Peyer's patch (tissue), 4 donors: ENCODE results near the gene LRP5.
"Not testable (repeated sequence)": the region's sequence is repeated elsewhere in the genome, so short reads cannot be mapped to it uniquely, and the experiment has no call there.

ENCODE experiments used
- POLR2A ChIP-seq, 2 donors: fragments of 450-650 bp; IDR thresholded peaks; one replicate each; pipeline ENCODE4 v1.5.1; 2017; ENCODE audit warnings: antibody characterized with exemption in 2 of 2, mild to moderate bottlenecking in 2 of 2, moderate library complexity in 2 of 2
- TF ChIP-seq, protein P1 (sequence below), 6 experiments: fragments of 450-650 bp in 4 of 6; fragments of 200-600 bp in 2 of 6; sonication (generic) in 1 of 6; IDR thresholded peaks; one replicate each; pipeline ENCODE4 v1.5.1; 2017 to 2019; ENCODE audit warnings: antibody characterized with exemption in 6 of 6, mild to moderate bottlenecking in 3 of 6, moderate library complexity in 1 of 6

DNA sequence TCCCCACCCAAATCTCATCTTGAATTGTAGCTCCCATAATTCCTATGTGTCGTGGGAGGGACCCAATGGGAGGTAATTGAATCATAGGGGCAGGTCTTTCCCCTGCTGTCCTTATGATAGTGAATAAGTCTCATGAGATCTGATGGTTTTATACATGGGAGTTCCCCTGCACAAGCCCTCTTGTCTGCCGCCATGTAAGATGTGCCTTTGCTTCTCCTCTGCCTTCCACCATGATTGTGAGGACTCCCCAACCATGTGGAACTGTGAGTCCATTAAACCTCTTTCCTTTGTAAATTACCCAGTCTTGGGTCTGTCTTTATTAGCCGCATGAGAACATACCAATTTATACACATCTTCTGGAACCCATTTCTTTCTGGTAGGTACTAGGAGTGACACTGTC, 27.8 kb upstream of the LRP5 start:
- TF ChIP-seq POLR2A (IDR thresholded peaks at IDR 0.05), result not testable (repeated sequence)
- TF ChIP-seq, protein P1, sequence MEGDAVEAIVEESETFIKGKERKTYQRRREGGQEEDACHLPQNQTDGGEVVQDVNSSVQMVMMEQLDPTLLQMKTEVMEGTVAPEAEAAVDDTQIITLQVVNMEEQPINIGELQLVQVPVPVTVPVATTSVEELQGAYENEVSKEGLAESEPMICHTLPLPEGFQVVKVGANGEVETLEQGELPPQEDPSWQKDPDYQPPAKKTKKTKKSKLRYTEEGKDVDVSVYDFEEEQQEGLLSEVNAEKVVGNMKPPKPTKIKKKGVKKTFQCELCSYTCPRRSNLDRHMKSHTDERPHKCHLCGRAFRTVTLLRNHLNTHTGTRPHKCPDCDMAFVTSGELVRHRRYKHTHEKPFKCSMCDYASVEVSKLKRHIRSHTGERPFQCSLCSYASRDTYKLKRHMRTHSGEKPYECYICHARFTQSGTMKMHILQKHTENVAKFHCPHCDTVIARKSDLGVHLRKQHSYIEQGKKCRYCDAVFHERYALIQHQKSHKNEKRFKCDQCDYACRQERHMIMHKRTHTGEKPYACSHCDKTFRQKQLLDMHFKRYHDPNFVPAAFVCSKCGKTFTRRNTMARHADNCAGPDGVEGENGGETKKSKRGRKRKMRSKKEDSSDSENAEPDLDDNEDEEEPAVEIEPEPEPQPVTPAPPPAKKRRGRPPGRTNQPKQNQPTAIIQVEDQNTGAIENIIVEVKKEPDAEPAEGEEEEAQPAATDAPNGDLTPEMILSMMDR (IDR thresholded peaks at IDR 0.05), result not testable (repeated sequence)
